Placental pericyte (primary cell): Measurements from ENCODE around the gene MIP. TPM values are rescaled to one million over a fixed set of nuclear protein-coding genes. Genes with fewer than 3 reads are reported as not detected.

Source experiments
- total RNA-seq: library from RNA; depleted of rRNA; stranded (reverse); fragments of >200 nt; gene quantifications from 2 replicates; pipeline ENCODE4 v1.2.3, GENCODE V29; 2012

Gene MIP
- not detected in 2 replicates for total RNA-seq

GRCh38 chr12:56454557-56454956, at the start of gene MIP:
MIP (minus strand) TSS chr12:56454657; CDS start chr12:56454613, 44 bp downstream.

GRCh38 chr12:56488041-56488955, 33.8 kb upstream of the MIP start, which contains the start of gene GLS2:
GLS2 (minus strand) TSS chr12:56488161; CDS start chr12:56488118, 43 bp downstream.

GRCh38 chr12:56468216-56469006, 14.0 kb upstream of the MIP start, which contains the start of gene SPRYD4:
SPRYD4 (plus strand) TSS chr12:56468578; CDS start chr12:56468592, 14 bp downstream.

GRCh38 chr12:56448860-56449621, 5.4 kb downstream of the MIP start, which contains the start of gene TIMELESS:
TIMELESS (minus strand) TSS chr12:56449426; CDS start chr12:56434170, 15,256 bp downstream.

Other genes starting within 250 kb of the MIP start
- gene RNF41, start 232.7 kb downstream of the MIP start, total RNA-seq: 104 and 236 TPM in 2 replicates
- 26.3 and 42.1 TPM in 2 replicates for gene NABP2, start 230.3 kb downstream of the MIP start, total RNA-seq
- not detected in 2 replicates for gene SLC39A5, start 224.6 kb downstream of the MIP start, total RNA-seq
- gene ANKRD52, start 196.3 kb downstream of the MIP start, total RNA-seq: 21.2 and 39.4 TPM in 2 replicates
- 10.3 and 14.9 TPM in 2 replicates for gene COQ10A, start 187.7 kb downstream of the MIP start, total RNA-seq
- 83.4 and 160 TPM in 2 replicates for gene CS, start 154.3 kb downstream of the MIP start, total RNA-seq
- gene CNPY2, start 138.7 kb downstream of the MIP start, total RNA-seq: 84.8 and 105 TPM in 2 replicates
- 13.6 and 20.6 TPM in 2 replicates for gene PAN2, start 120.7 kb downstream of the MIP start, total RNA-seq
- not detected in 2 replicates for gene IL23A, start 115.8 kb downstream of the MIP start, total RNA-seq
- gene STAT2, start 94.5 kb downstream of the MIP start, total RNA-seq: 271 and 396 TPM in 2 replicates
- gene APOF, start 91.8 kb downstream of the MIP start, total RNA-seq: not detected in 2 replicates
- gene TIMELESS, start 5.2 kb downstream of the MIP start, total RNA-seq: 2.0 and 21.9 TPM in 2 replicates
- gene SPRYD4, start 13.9 kb upstream of the MIP start, total RNA-seq: 1.8 and 2.7 TPM in 2 replicates
- gene GLS2, start 33.5 kb upstream of the MIP start, total RNA-seq: not detected in 2 replicates
- gene RBMS2, start 67.2 kb upstream of the MIP start, total RNA-seq: 13.8 and 39.8 TPM in 2 replicates
- gene BAZ2A, start 175.7 kb upstream of the MIP start, total RNA-seq: 43.8 and 61.7 TPM in 2 replicates
- 428 and 476 TPM in 2 replicates for gene ATP5F1B, start 191.3 kb upstream of the MIP start, total RNA-seq
- 58.2 and 118 TPM in 2 replicates for gene PTGES3, start 233.6 kb upstream of the MIP start, total RNA-seq